Tibial nerve (tissue), 4 donors: ENCODE results near the gene WDPCP. TPM values are rescaled to one million over a fixed set of nuclear protein-coding genes. Genes with fewer than 3 reads are reported as not detected.
"Not testable (repeated sequence)": the region's sequence is repeated elsewhere in the genome, so short reads cannot be mapped to it uniquely, and the experiment has no call there.

Source experiments
- DNase-seq, 2 donors: peaks; one replicate each; pipeline ENCODE4 v3.0.0-alpha.2; 2019; ENCODE audit warnings: low spot score in 2 of 2
- H3K27ac ChIP-seq, 4 donors: fragments of 200-600 bp; sonication (generic) in 3 of 4; one replicate each; pipeline ENCODE4 v1.5.1; 2017 to 2019; ENCODE audit warnings: mild to moderate bottlenecking in 1 of 4
- H3K27me3 ChIP-seq, 2 donors: fragments of 200-600 bp; sonication (generic) in 1 of 2; one replicate each; pipeline versions ENCODE4 v1.5.1 to v1.6.0; 2017 to 2019
- H3K36me3 ChIP-seq, 3 donors: fragments of 200-600 bp; sonication (generic); one replicate each; pipeline ENCODE4 v1.5.1; 2018 to 2019
- H3K4me1 ChIP-seq, 4 donors: fragments of 200-600 bp; sonication (generic) in 3 of 4; one replicate each; pipeline ENCODE4 v1.5.1; 2017 to 2019
- H3K4me3 ChIP-seq, 4 donors: fragments of 200-600 bp; sonication (generic) in 3 of 4; one replicate each; pipeline ENCODE4 v1.5.1; 2017 to 2019; ENCODE audit warnings: mild to moderate bottlenecking in 1 of 4, moderate library complexity in 1 of 4
- H3K9me3 ChIP-seq, 4 donors: fragments of 200-600 bp; sonication (generic) in 3 of 4; one replicate each; pipeline ENCODE4 v1.5.1; 2017 to 2019
- EP300 ChIP-seq, 2 donors: sonication (generic); formaldehyde crosslinking; IDR thresholded peaks; one replicate each; pipeline ENCODE4 v1.6.1; 2017; ENCODE audit warnings: antibody characterized with exemption in 2 of 2, mild to moderate bottlenecking in 1 of 2
- POLR2A ChIP-seq, 2 donors: fragments of 450-650 bp; IDR thresholded peaks; one replicate each; pipeline ENCODE4 v1.6.1; 2017; ENCODE audit warnings: antibody characterized with exemption in 2 of 2, mild to moderate bottlenecking in 2 of 2, moderate library complexity in 2 of 2
- WGBS, 2 donors: methylation state at CpG; one replicate each; pipeline ENCODE4 v1.1.5; 2018; 5-methylcytosine and 5-hydroxymethylcytosine counted together
- total RNA-seq, 4 donors: library from RNA; depleted of rRNA; stranded (reverse); fragments of >200 nt; gene quantifications; one replicate each; pipeline ENCODE4 v1.1.0, GENCODE V29; 2016
- TF ChIP-seq, protein P1 (sequence below), 5 experiments: fragments of 200-600 bp in 3 of 5; fragments of 450-650 bp in 2 of 5; sonication (generic) in 3 of 5; IDR thresholded peaks; one replicate each; pipeline ENCODE4 v1.5.1; 2016 to 2019; ENCODE audit warnings: antibody characterized with exemption in 5 of 5, mild to moderate bottlenecking in 3 of 5, moderate library complexity in 2 of 5

WDPCP gene
- total RNA-seq, 4 donors from 2014 or later, result 14.4 to 22.4 (median 20.4) TPM

GRCh38 chr2:63572001-63572400, 16.3 kb downstream of the WDPCP start:
- TF ChIP-seq EP300 (IDR thresholded peaks at IDR 0.05) (no peak), POLR2A (IDR thresholded peaks at IDR 0.05) (no peak)
- TF ChIP-seq, protein P1, sequence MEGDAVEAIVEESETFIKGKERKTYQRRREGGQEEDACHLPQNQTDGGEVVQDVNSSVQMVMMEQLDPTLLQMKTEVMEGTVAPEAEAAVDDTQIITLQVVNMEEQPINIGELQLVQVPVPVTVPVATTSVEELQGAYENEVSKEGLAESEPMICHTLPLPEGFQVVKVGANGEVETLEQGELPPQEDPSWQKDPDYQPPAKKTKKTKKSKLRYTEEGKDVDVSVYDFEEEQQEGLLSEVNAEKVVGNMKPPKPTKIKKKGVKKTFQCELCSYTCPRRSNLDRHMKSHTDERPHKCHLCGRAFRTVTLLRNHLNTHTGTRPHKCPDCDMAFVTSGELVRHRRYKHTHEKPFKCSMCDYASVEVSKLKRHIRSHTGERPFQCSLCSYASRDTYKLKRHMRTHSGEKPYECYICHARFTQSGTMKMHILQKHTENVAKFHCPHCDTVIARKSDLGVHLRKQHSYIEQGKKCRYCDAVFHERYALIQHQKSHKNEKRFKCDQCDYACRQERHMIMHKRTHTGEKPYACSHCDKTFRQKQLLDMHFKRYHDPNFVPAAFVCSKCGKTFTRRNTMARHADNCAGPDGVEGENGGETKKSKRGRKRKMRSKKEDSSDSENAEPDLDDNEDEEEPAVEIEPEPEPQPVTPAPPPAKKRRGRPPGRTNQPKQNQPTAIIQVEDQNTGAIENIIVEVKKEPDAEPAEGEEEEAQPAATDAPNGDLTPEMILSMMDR (IDR thresholded peaks at IDR 0.05), result no peak
- no peak for DNase-seq
- whole genome bisulfite sequencing, 2 donors, result 93 to 95% methylated on average over 2 of the region's 2 CpGs
- no peaks in the 10 kb centered on the region for H3K36me3 ChIP-seq
- H3K4me3 ChIP-seq, result no peak overlapping the region
- no peaks in the 10 kb centered on the region for H3K27me3 ChIP-seq
- no peak overlapping the region for H3K27ac ChIP-seq
- H3K4me1 ChIP-seq, result no peaks in the 10 kb centered on the region
- peaks cover 0 to 9% (median 0%) of the 10 kb centered on the region in 4 donors for H3K9me3 ChIP-seq

- H3K4me3 ChIP-seq, result no peak overlapping the region
- H3K27me3 ChIP-seq, result no peaks in the 10 kb centered on the region
- no peaks in the 10 kb centered on the region for H3K36me3 ChIP-seq
- no peak for DNase-seq
- no peak overlapping the region for H3K27ac ChIP-seq
- H3K9me3 ChIP-seq, result peaks cover 0 to 9% (median 0%) of the 10 kb centered on the region in 4 donors
- 75 to 82% methylated on average over 2 of the region's 2 CpGs for WGBS, 2 donors
- TF ChIP-seq POLR2A (IDR thresholded peaks at IDR 0.05), result no peak
- no peak for TF ChIP-seq EP300 (IDR thresholded peaks at IDR 0.05)
- TF ChIP-seq, protein P1 (IDR thresholded peaks at IDR 0.05), result no peak
- no peaks in the 10 kb centered on the region for H3K4me1 ChIP-seq
Observed at GRCh38 chr2:63571291-63571690, 17.0 kb downstream of the WDPCP start.

GRCh38 chr2:63569740-63570139, 18.5 kb downstream of the WDPCP start:
- Histone ChIP-seq H3K9me3 (peaks cover 0 to 9% (median 0%) of the 10 kb centered on the region in 4 donors), H3K4me1 (no peaks in the 10 kb centered on the region), H3K27me3 (no peaks in the 10 kb centered on the region), H3K4me3 (no peak overlapping the region), H3K36me3 (no peaks in the 10 kb centered on the region), H3K27ac (no peak overlapping the region)
- TF ChIP-seq POLR2A (IDR thresholded peaks at IDR 0.05), result no peak
- no peak for TF ChIP-seq EP300 (IDR thresholded peaks at IDR 0.05)
- no peak for DNase-seq

DNA sequence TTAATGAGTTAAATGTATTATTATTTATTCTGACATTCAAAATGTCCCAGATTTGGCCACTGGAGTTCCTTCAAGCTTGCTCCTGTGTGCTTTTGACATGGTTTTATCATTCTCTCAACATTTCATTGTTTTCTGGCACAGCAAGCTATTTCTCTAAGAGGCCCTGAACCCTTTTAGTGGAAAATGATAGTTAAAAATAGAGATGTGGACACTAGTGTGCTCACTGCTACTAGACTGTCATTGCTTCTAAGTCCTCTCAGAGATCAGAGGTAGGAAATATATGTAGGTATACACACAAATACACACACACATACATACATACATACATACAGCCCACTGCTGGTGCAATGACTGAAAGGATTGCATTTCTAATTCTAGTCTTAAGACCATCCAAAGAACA, 25.5 kb downstream of the WDPCP start:
- Histone ChIP-seq H3K36me3 (peaks cover 0 to 49% (median 0%) of the 10 kb centered on the region in 3 donors), H3K4me1 (no peaks in the 10 kb centered on the region), H3K9me3 (peaks cover 0 to 43% (median 6%) of the 10 kb centered on the region in 4 donors), H3K27ac (no peak overlapping the region), H3K27me3 (no peaks in the 10 kb centered on the region), H3K4me3 (no peak overlapping the region)
- DNase-seq, result no peak
- TF ChIP-seq POLR2A (IDR thresholded peaks at IDR 0.05), result no peak
- TF ChIP-seq, protein P1 (IDR thresholded peaks at IDR 0.05), result no peak
- no peak for TF ChIP-seq EP300 (IDR thresholded peaks at IDR 0.05)

DNA sequence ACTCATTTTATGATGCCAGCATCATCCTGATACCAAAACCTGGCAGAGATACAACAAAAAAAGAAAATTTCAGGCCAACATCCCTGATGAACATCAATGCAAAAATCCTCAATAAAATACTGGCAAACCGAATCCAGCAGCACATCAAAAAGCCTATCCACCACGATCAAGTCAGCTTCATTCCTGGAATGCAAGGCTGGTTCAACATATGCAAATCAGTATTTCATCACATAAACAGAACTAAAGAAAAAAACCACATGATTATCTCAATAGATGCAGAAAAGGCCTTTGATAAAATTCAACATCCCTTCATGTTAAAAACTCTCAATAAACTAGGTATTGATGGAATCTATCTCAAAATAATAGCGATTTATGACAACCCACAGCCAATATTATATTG, 29.4 kb downstream of the WDPCP start:
- not testable (repeated sequence) for H3K27ac ChIP-seq, H3K4me1 ChIP-seq, H3K4me3 ChIP-seq, H3K27me3 ChIP-seq, DNase-seq
- peaks cover 0 to 61% (median 7%) of the 10 kb centered on the region in 4 donors for H3K9me3 ChIP-seq
- H3K36me3 ChIP-seq, result peaks cover 0 to 73% (median 0%) of the 10 kb centered on the region in 3 donors
- WGBS, 2 donors, result 58 to 82% methylated on average over 3 of the region's 3 CpGs

GRCh38 chr2:63557819-63558218, 30.5 kb downstream of the WDPCP start:
- not testable (repeated sequence) for H3K4me1 ChIP-seq, H3K27ac ChIP-seq, DNase-seq, H3K4me3 ChIP-seq, H3K27me3 ChIP-seq
- Histone ChIP-seq H3K9me3 (peaks cover 0 to 61% (median 7%) of the 10 kb centered on the region in 4 donors), H3K36me3 (peaks cover 0 to 67% (median 0%) of the 10 kb centered on the region in 3 donors)

DNA sequence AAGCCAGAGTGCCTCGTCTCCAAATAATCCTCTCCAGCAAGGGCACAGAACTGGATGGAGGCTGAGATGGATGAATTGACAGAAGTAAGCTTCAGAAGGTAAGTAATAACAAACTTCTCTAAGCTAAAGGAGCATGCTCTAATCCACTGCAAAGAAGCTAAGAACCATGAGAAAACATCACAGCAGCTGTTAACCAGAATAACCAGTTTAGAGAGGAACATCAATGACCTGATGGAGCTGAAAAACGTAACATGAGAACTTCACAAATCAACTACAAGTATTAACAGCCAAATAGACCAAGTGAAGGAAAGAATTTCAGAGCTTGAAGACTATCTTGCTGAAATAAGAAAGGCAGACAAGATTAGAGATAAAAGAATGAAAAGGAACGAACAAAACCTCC, 32.3 kb downstream of the WDPCP start:
- Histone ChIP-seq H3K27me3 (no peaks in the 10 kb centered on the region), H3K9me3 (peaks cover 0 to 48% (median 7%) of the 10 kb centered on the region in 4 donors), H3K27ac (no peak overlapping the region), H3K4me1 (peaks cover 0 to 10% (median 0%) of the 10 kb centered on the region in 4 donors), H3K36me3 (peaks cover 0 to 52% (median 0%) of the 10 kb centered on the region in 3 donors), H3K4me3 (no peak overlapping the region)
- TF ChIP-seq, protein P1 (IDR thresholded peaks at IDR 0.05), result no peak
- TF ChIP-seq POLR2A (IDR thresholded peaks at IDR 0.05) (no peak), EP300 (IDR thresholded peaks at IDR 0.05) (no peak)
- no peak for DNase-seq
- 95 to 98% methylated on average over 3 of the region's 3 CpGs for WGBS, 2 donors
